GM23338 (cell line): Measurements from ENCODE around the gene GMPR. TPM values are rescaled to one million over a fixed set of nuclear protein-coding genes. Genes with fewer than 3 reads are reported as not detected.

Source experiments
- ATAC-seq: fragments of 200-7000 bp; cut with Tn5 transposase; 3 replicates; pipeline ENCODE4 v1.9.1; 2020
- DNase-seq: peaks from one replicate; pipeline ENCODE4 v3.0.0-alpha.2; 2015; ENCODE audit warnings: low spot score
- H2AFZ ChIP-seq: fragments of 200-600 bp; sonication (generic); 2 replicates; pipeline ENCODE4 v1.8.0; 2016; ENCODE audit warnings: antibody characterized with exemption, mild to moderate bottlenecking, moderate library complexity
- H3F3A ChIP-seq: fragments of 200-600 bp; sonication (generic); replicated peaks from 2 replicates; pipeline ENCODE4 v1.8.0; 2017; ENCODE audit warnings: antibody characterized with exemption, mixed run types, low read depth
- H3K27ac ChIP-seq: fragments of 200-600 bp; sonication (generic); 2 replicates; pipeline ENCODE4 v1.6.1; 2016; ENCODE audit warnings: low read depth
- H3K27me3 ChIP-seq: fragments of 200-600 bp; sonication (generic); 2 replicates; pipeline ENCODE4 v1.8.0; 2016; ENCODE audit warnings: mild to moderate bottlenecking, mixed run types, moderate library complexity; ENCODE audit not compliant: insufficient read depth
- H3K36me3 ChIP-seq: fragments of 200-600 bp; sonication (generic); 2 replicates; pipeline ENCODE4 v1.8.0; 2016; ENCODE audit warnings: mild to moderate bottlenecking; ENCODE audit not compliant: insufficient read depth
- H3K4me1 ChIP-seq: fragments of 200-600 bp; sonication (generic); 2 replicates; pipeline ENCODE4 v1.8.0; 2016; ENCODE audit warnings: mild to moderate bottlenecking, moderate library complexity; ENCODE audit not compliant: insufficient read depth
- H3K4me2 ChIP-seq: fragments of 200-600 bp; sonication (generic); 2 replicates; pipeline ENCODE4 v1.7.1; 2017; ENCODE audit warnings: mixed run types
- H3K4me3 ChIP-seq: fragments of 200-600 bp; sonication (generic); 2 replicates; pipeline ENCODE4 v1.6.1; 2016; ENCODE audit warnings: mixed run types
- H3K79me2 ChIP-seq: fragments of 200-600 bp; sonication (generic); replicated peaks from 2 replicates; pipeline ENCODE4 v1.8.0; 2017; ENCODE audit warnings: mild to moderate bottlenecking; ENCODE audit not compliant: insufficient read depth
- H3K9me2 ChIP-seq: fragments of 200-600 bp; sonication (generic); 2 replicates; pipeline ENCODE4 v1.8.0; 2017; ENCODE audit not compliant: insufficient read depth
- H4K20me1 ChIP-seq: fragments of 200-600 bp; sonication (generic); replicated peaks from 2 replicates; pipeline ENCODE4 v1.8.0; 2017; ENCODE audit warnings: mild to moderate bottlenecking; ENCODE audit not compliant: insufficient read depth
- H3K27ac Mint-ChIP-seq: 2 replicates; pipeline ENCODE4 v1.8.0; 2020; ENCODE audit warnings: inconsistent platforms, mild to moderate bottlenecking, moderate library complexity, mixed read lengths
- H3K27me3 Mint-ChIP-seq: 3 replicates; pipeline ENCODE4 v1.8.0; 2022; ENCODE audit warnings: low read depth, mild to moderate bottlenecking, moderate library complexity, mixed read lengths, inconsistent platforms; ENCODE audit not compliant: insufficient read depth, poor library complexity
- H3K36me3 Mint-ChIP-seq: 3 replicates; pipeline ENCODE4 v1.8.0; 2021; ENCODE audit warnings: low read depth, mild to moderate bottlenecking, inconsistent platforms, moderate library complexity, mixed read lengths
- H3K4me1 Mint-ChIP-seq: 3 replicates; pipeline ENCODE4 v1.8.0; 2020; ENCODE audit warnings: mild to moderate bottlenecking, inconsistent platforms, mixed read lengths
- H3K4me3 Mint-ChIP-seq: 3 replicates; pipeline ENCODE4 v1.8.0; 2021; ENCODE audit warnings: moderate library complexity, mild to moderate bottlenecking, inconsistent platforms, mixed read lengths
- H3K9me3 Mint-ChIP-seq: 3 replicates; pipeline ENCODE4 v1.8.0; 2020; ENCODE audit warnings: moderate library complexity, mild to moderate bottlenecking, inconsistent platforms, mixed read lengths
- CREB1 ChIP-seq: fragments of 250-450 bp; sonication (Bioruptor Pico); IDR thresholded peaks from 2 replicates; pipeline ENCODE4 v1.5.0; 2020; ENCODE audit warnings: low read depth, mild to moderate bottlenecking, moderate library complexity
- CTCF ChIP-seq, 2 experiments: fragments of 200-600 bp in 1 of 2; sonication (generic) in 1 of 2; conservative IDR thresholded peaks; 2 replicates each; pipeline versions ENCODE4 v1.5.1 to v1.6.1; 2016 to 2017; ENCODE audit warnings: antibody characterized with exemption in 2 of 2, low read depth in 2 of 2, mild to moderate bottlenecking in 2 of 2, moderate library complexity in 1 of 2
- EZH2 ChIP-seq: fragments of 200-600 bp; sonication (generic); IDR thresholded peaks from one replicate; pipeline ENCODE4 v1.8.0; 2017; ENCODE audit warnings: antibody characterized with exemption, mild to moderate bottlenecking, low read depth; ENCODE audit not compliant: unreplicated experiment
- EZH2phosphoT487 ChIP-seq: fragments of 200-600 bp; sonication (generic); IDR thresholded peaks from one replicate; pipeline ENCODE4 v1.8.1; 2018; ENCODE audit warnings: antibody characterized with exemption; ENCODE audit not compliant: unreplicated experiment
- JUNB ChIP-seq: IDR thresholded peaks from one replicate; pipeline ENCODE4 v1.6.1; 2016; ENCODE audit warnings: antibody characterized with exemption; ENCODE audit not compliant: unreplicated experiment
- NANOG ChIP-seq: IDR thresholded peaks from 2 replicates; pipeline ENCODE4 v1.6.1; 2016; ENCODE audit warnings: antibody characterized with exemption, borderline replicate concordance
- POLR2AphosphoS5 ChIP-seq: IDR thresholded peaks from 2 replicates; pipeline ENCODE4 v1.6.1; 2016; ENCODE audit warnings: antibody characterized with exemption, low read depth
- REST ChIP-seq: IDR thresholded peaks from one replicate; pipeline ENCODE4 v1.6.1; 2018; ENCODE audit warnings: antibody characterized with exemption; ENCODE audit not compliant: unreplicated experiment
- STAT1 ChIP-seq: IDR thresholded peaks from one replicate; pipeline ENCODE4 v1.6.1; 2016; ENCODE audit warnings: antibody characterized with exemption; ENCODE audit not compliant: unreplicated experiment
- ZNF331 ChIP-seq: fragments of 250-450 bp; sonication (Bioruptor Pico); IDR thresholded peaks from 2 replicates; pipeline ENCODE4 v1.5.0; 2020; ENCODE audit warnings: low read depth, mild to moderate bottlenecking, moderate library complexity
- polyA plus RNA-seq: library from polyadenylated mRNA; unstranded; fragments of >200 nt; fragmentation: Nextera tagmentation; extraction: Ambion mirVana; gene quantifications from 2 replicates; pipeline ENCODE4 v1.2.1, GENCODE V29; 2016
- total RNA-seq: library from RNA; depleted of rRNA; stranded (reverse); fragments of >200 nt; shearing (Covaris generic); gene quantifications from 2 replicates; pipeline ENCODE4 v1.2.3, GENCODE V29; 2014
- TF ChIP-seq, protein P1 (sequence below): IDR thresholded peaks from 2 replicates; pipeline ENCODE4 v1.6.1; 2016; ENCODE audit warnings: antibody characterized with exemption

Gene GMPR
- total and polyA plus RNA-seq, 2 experiments from 2014 or later: 0.23 to 0.35 TPM

GRCh38 chr6:16295060-16295459 lies 56.7 kb downstream of the GMPR start:
- no peak for ATAC-seq
- H3K4me1 Mint-ChIP-seq: peaks cover 8% of the 10 kb centered on the region
- H3K27me3 Mint-ChIP-seq: peaks cover 9% of the 10 kb centered on the region
- Histone ChIP-seq H4K20me1 (no peaks in the 10 kb centered on the region), H3K27ac (no peak overlapping the region), H3K4me2 (no peak overlapping the region), H2AFZ (no peak overlapping the region), H3K27me3 (no peaks in the 10 kb centered on the region), H3K4me1 (no peaks in the 10 kb centered on the region), H3K9me2 (no peaks in the 10 kb centered on the region), H3K79me2 (no peaks in the 10 kb centered on the region), H3F3A (no peaks in the 10 kb centered on the region), H3K36me3 (no peaks in the 10 kb centered on the region), H3K4me3 (no peak overlapping the region)
- no peak overlapping the region for H3K27ac Mint-ChIP-seq
- DNase-seq: no peak
- no peaks in the 10 kb centered on the region; the same call in 2 of the 3 replicates for H3K9me3 Mint-ChIP-seq
- TF ChIP-seq ZNF331 (CRISPR knock-in tag) (no peak), EZH2 (no peak), POLR2AphosphoS5 (no peak), REST (no peak), CTCF (conservative IDR thresholded peaks at IDR 0.05; ENCODE audit: low read depth in 2 of 2) (no peak), STAT1 (no peak), CREB1 (CRISPR knock-in tag) (no peak), EZH2phosphoT487 (no peak), JUNB (no peak), NANOG (no peak)
- TF ChIP-seq, protein P1, sequence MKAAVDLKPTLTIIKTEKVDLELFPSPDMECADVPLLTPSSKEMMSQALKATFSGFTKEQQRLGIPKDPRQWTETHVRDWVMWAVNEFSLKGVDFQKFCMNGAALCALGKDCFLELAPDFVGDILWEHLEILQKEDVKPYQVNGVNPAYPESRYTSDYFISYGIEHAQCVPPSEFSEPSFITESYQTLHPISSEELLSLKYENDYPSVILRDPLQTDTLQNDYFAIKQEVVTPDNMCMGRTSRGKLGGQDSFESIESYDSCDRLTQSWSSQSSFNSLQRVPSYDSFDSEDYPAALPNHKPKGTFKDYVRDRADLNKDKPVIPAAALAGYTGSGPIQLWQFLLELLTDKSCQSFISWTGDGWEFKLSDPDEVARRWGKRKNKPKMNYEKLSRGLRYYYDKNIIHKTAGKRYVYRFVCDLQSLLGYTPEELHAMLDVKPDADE: no peak
- H3K4me3 Mint-ChIP-seq: no peak overlapping the region
- H3K36me3 Mint-ChIP-seq: no peaks in the 10 kb centered on the region
